GM19099 (cell line): Measurements from ENCODE around the gene ARHGEF7.

ENCODE experiments used
- POLR2A ChIP-seq: IDR thresholded peaks from 3 replicates; pipeline ENCODE4 v1.6.1; 2011; ENCODE audit warnings: low read depth; ENCODE audit not compliant: insufficient read length; ENCODE audit errors: extremely low read depth

Gene ARHGEF7

DNA sequence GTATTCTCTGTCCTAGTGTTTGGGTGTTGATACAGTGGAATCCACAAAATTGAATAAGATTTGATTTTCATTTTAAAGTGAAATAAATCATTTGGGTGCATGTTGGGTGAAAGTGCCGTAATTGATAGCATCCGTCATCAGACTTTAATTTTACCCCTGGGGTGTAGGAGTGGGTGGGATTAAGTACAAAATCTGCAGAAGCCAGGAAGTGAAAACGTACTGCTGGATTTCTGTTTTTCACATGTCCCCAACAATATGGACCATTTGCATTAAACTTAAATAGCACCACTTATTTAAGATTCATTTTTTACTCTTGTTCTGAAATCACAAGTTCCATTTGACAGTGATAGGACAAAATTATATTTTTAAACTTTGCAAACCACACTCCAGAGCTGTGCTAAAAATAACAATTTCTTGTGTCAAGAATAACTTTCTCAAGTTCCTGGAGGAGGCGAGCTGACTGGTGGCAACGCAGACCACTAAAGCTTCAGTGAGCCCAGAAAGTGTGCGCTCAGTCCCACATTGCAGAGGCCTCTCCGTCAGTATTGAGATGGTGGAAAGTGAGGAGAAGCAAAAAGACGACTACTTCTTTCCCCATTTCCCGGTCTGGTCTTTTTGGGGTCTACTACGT lies 71.3 kb downstream of the ARHGEF7 start:
- no peak for TF ChIP-seq POLR2A

DNA sequence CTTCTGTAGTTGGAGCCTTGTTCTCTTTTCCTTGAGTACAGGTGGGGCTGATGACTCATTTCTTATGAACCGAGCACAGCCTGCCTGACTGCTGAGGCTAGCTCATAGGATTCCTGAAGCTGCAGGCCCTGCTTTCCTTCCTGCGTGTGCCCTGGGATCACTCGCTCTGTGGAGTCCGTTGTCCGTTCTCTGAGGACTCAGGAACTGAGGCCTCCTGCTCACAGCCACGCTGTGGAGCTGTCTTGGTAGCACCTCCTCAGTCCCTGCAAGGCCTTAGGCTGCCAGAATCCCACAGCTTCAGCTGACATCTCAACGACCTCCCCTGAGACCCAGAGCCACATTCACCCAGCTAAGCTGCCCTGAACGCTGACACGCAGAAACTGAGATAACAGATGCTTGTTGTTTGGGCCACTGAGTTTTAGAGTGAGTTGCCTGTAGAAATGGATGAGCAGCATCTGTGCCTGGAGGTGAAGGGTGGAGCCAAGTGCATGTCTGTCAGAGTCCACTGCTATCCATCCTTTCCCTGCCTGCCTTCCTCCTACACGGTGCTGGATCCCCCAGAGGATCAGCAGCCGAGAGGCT lies 72.9 kb downstream of the ARHGEF7 start:
- no peak for TF ChIP-seq POLR2A

DNA sequence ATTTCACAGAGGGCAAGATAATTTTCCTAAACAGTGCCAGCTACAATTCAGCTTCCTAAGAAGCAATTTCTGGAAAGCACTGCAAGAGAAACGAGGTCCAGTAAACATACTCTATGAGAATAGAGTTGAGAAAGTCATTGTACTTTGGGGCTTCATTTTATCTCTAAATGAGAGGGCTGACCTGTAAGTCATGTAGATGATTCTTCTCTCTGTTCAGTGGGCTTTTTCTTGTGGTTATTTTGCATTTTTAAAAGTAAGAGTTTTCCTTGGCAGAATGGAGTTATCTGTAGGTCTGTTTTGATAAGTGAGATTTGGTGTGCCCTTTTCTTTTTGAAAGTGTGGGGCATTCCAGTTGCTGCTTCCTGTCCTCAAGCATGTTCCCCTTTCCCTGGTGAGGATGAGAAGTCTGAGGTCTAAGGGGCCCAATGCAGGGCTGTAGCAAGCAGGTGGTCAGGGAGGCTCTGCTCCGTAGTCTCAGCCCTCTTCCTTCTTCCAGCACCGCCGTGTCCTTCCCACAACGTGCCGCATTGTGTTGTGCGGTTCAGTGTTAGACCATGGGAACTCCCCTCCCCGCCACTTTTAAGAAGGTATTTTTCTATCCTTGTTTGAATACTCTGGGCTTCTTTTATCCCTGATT lies 86.3 kb downstream of the ARHGEF7 start:
- no peak for TF ChIP-seq POLR2A

DNA sequence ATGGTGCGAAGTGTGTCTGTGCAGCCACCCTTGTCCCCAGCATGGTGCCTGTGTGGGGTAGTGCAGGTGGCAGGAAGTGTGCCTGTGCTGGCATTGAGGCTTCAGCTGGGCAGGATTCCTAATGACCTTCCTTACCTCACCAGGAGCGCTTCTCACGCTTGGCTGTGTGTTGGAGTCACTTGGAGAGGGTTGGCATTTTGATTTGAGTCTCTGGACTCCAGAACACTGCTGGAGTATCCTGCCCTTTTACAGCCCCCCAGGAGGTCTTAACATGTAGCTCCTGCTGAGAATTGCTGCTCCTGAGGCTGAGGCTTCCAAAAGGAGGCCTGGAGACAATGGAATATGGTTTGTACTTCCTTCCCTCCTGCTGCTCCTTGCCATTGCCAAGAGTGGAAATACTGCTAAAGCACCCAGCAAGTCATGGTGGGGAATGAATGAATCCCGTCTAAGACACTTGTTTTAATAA lies 87.1 kb downstream of the ARHGEF7 start:
- TF ChIP-seq POLR2A = no peak

DNA sequence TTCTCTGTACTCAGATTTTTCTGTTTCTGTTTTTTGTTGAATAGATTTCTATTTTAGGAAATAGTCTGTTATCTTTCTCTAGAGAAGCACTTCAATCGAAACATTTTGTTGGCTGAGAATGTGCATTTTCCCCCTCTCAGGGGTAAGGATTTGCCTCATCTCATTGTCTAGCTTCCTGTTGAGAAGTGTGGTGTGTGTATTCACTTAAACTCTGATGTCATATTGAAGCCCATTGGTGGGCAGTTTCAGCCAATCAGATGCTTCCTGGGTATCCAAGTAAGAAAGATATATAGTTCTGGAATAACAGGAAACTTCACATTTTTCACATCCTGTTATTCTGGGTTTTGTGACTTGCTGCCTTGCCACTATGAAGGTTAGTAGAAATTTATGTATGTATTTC lies 87.6 kb downstream of the ARHGEF7 start:
- TF ChIP-seq POLR2A = no peak

DNA sequence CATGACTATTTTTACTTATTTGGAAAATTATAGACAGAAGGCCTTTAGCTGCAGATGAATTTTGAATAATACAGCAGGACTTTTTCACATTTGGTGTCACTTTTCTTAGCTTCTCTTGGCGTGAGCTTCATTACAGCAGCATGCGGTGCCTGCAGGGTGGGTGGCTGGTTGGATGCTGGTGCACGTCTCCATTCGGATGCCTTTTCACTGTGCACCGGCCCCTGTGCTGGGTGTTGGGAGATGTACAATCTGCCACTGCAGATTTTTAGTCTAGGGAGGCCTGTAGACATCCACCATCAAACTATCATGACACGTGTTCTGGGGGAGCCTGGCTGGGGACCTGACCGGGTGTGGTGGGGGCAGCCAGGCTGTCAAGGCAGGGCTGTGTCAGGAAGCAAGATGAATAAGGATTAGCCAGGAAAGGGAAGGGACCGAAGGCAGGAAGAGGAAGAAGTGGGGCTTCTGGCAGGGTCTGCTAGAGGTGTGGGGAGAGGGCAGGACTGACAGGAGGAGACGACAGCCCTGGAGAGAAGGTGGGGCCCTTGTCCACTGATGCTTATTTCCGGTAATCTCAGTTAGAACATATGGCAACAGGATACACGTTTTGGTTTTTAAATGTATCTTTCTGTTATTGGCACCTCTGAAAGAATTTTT lies 88.8 kb downstream of the ARHGEF7 start:
- no peak for TF ChIP-seq POLR2A

DNA sequence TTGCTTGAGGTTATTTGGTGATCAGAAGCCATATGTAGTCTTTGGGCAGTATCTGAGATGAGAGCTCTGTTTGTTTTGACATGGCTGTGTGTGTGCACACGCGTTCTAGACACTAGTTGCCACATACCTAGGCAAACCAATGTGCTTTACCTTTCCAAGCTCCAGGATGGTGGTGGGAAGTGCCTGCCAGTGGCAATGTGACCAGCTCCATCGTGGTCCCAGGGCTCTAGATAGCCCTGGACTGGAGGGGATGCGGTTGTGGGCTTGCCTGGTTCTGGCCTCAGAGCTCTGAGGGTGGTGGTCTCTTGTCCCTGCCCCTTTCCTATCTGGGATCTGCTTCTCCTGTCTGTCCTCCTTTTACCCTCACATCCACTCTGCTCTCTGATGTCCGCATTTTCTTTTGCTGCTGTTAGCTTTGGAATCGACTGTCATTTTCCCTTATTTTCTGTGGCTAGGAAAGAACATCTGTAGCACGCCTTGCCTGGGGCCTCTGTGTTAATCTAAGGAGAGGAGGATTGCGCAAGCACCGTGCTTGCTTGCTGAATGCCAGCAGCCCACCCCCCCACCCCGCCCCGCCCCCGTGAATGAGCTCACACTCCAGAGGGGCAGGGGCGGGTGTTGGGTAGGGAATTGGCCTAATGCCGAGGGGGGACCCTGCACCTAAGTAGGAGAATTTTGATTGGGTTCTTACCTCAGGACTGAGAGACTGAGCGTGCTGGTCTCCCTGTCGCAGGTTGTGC lies 89.5 kb downstream of the ARHGEF7 start:
- no peak for TF ChIP-seq POLR2A

DNA sequence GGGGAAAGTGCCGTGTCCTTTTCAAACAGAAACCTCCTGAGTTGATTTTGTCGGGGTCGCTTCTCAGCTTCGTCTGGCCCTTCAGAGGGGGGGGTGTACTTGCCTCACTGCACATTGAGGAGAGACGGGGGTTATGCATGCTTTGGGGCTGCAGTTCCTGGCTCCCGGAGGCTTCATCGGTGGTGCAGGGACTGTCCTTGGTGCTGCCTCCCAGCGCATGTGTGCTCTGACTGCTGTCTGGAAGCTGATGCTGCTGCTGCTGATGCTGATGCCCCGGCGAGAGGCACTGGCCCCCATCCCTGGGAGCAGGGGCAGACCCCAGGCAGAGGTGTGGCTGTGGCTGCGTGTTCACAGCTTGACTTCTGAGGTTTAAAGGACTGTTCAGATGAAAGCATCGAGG lies 91.0 kb downstream of the ARHGEF7 start:
- no peak for TF ChIP-seq POLR2A

DNA sequence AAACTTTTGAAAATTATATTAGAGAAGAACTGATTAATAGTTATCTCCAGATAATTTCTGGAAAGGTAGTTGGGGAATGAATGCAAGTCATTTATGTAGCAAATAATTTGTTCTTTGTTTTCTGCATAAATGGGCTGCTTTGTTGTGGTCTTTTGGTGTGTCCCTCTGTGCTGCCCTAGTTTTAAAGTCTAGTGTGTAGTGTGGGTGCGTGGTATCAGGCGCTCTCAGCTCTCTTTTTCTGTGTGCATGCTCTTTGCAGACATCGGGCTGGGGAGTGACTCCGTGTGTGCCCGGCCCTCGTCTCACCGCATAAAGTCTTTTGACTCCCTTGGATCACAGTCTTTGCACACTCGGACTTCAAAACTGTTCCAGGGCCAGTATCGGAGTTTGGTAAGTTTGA lies 94.5 kb downstream of the ARHGEF7 start:
- no peak for TF ChIP-seq POLR2A

DNA sequence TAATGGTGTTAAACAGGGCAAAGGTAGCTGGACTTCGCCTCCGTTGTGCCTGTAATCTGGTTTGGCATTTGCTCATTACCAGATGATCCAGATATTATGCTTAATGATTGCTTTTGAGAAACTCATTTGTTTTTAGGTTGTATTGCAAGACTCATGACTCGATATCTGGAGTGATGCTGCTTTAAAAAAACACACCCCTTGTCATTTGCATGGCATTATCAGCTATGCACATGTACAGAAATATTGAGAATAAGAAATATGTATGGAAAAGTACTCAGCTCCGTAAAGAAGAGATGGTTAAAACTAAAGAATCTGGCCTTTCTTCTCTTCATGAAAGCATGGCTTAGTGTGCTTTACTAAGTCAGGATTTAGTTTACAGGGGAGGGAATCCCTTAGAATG lies 95.0 kb downstream of the ARHGEF7 start:
- no peak for TF ChIP-seq POLR2A

DNA sequence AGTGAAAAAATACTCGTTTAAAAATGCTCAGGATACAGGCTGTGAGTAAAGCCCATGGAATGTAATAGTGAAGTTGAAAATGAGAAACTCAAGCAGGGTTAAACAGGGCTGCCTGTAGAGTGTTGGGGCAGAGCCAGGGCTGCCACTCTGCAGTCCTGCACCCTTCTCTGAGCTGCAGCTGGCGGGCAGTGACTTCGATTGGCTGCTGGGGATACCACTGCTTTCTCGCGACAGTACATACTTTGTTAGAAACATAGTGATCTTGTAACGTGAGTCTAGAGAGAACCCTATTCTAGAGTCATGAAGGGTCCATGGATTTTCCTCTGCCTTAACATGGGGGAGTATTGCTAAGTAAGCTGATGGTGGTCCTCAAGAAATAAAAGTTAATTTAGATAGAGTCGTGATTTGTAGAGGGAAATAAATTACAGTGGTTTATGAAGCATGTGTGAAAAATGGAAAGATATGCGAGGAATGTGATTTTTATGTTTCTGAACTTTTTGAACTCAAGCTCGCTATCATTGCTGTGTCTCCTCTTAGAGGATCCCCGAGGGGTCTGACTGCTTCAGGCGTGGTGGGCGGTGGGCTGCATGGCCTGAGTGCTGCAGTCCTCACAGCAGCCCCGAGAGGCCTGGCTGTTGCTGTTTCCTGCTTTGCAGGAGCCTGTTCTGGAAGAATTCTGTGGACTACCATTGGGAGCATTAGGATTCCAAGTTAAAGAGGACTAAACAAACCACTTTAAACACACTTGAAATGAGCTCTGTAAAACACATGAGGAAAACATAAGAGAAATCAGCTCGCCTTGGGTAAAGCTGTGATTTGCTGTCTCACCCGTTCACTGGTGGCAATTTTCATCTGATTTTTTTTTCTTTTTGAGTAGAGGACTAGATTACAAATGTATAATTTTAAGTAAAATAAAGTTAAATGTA lies 95.7 kb downstream of the ARHGEF7 start:
- no peak for TF ChIP-seq POLR2A

DNA sequence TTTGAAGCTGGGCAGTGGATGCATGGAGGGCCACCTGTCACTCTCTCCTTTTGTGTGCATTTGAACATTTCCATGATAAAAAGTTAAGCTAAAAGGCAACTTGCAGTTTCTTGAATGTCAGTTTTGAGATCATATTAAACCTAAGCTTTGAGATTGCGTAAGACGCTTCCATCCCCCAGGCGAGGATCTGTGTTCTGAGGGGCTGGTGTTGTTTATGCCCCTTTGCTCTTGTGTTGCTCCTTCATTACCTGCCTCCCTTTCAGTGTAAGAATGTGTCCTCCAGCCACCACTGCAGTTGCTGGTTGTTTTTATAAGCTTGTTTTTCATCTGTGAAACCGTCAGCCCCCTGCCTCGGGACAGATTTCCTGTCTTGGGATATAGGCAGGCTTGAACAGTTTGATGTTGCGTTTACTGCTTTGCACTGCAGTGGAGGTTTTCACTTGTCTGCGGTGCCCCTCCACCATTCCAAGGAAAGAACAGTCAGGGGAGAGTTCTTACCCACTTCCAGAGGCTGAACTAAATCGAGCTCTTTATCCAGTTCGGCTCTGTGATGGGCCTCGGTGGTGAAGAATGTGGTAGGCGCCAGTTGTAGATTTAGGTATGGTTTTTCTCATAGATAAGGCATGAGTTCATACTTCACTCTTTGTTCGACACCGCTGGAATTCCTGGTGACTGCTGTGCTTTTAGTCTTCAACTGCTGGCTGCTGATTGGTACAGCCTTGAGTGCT lies 96.8 kb downstream of the ARHGEF7 start:
- no peak for TF ChIP-seq POLR2A

DNA sequence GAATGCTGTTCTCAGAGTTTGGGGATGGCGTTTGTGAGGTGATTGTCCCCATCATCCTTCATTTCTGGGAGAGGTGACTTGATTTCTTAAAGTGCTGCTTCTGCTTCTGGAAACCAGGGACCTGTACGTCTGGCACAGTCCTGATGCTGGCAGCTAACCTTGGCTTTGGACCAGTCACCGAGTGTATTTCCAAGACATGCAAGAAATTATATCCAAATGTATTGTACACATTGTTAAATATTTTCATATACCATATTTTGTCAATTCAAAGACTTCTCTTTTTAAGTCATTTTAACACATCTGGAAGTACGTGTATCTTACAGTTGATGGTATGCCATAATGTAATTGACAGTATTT lies 97.4 kb downstream of the ARHGEF7 start:
- no peak for TF ChIP-seq POLR2A

DNA sequence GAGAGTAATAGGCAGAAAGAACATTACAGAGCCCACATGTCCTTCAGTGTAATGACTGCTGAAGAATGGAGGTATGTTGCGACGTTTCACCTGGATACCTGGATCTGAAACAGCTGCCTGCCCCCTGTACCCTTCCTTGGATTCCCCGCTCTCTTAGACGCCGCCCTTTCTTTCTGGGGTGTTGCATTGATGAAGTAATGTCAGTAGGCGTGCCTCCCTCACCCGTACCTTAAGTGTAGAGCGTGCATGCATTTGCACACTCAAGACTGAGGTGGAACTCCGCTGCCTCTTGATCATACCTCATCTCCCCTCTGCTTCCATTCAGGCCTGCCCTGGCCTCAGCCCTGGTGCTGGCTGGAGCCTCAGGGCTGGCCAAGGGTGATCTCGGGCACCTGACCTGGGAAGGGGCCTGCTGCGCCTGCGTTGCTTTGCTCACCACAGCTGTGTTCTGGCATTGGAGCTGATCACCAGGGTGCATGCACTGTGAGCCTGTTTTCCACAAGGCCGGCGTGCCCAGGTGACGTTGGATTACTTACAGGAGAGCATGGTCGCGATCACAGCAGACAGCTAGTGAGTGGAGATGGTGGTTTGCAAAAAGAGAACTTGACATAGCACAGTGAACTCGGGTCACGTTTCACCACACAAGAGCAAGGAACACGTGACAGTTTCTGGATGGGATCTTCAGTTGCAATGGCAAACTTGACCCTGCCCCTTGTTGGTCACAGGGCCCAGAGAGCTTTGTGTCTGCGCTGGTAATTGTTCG lies 99.0 kb downstream of the ARHGEF7 start:
- TF ChIP-seq POLR2A = no peak
